Prostate gland (tissue), 2 donors: ENCODE data around the gene ENGASE. TPM values are rescaled to one million over a fixed set of nuclear protein-coding genes. Genes with fewer than 3 reads are reported as not detected.

Source experiments
- DNase-seq: peaks from one replicate; pipeline ENCODE4 v3.0.0-alpha.2; 2019; ENCODE audit warnings: low spot score
- H3K27ac ChIP-seq, 2 donors: fragments of 200-600 bp; sonication (generic); 2 replicates each; pipeline ENCODE4 v1.5.1; 2017 to 2019
- H3K27me3 ChIP-seq: fragments of 200-600 bp; sonication (generic); replicated peaks from 2 replicates; pipeline ENCODE4 v1.5.1; 2019; ENCODE audit not compliant: insufficient read depth
- H3K36me3 ChIP-seq, 2 donors: fragments of 200-600 bp; sonication (generic); 1 replicate in 1 of 2; 2 replicates in 1 of 2; pipeline versions ENCODE4 v1.5.1 to v1.8.1; 2017 to 2019
- H3K4me1 ChIP-seq: fragments of 200-600 bp; sonication (generic); replicated peaks from 2 replicates; pipeline ENCODE4 v1.5.1; 2019
- H3K4me3 ChIP-seq, 2 donors: fragments of 200-600 bp; sonication (generic); 2 replicates each; pipeline ENCODE4 v1.5.1; 2017 to 2019
- H3K9me3 ChIP-seq: fragments of 200-600 bp; sonication (generic); 2 replicates; pipeline ENCODE4 v1.5.1; 2017
- POLR2A ChIP-seq: fragments of 450-650 bp; IDR thresholded peaks from one replicate; pipeline ENCODE4 v1.6.1; 2016; ENCODE audit warnings: antibody characterized with exemption, mild to moderate bottlenecking
- POLR2AphosphoS5 ChIP-seq: sonication (generic); formaldehyde crosslinking; IDR thresholded peaks from one replicate; pipeline ENCODE4 v1.6.1; 2017; ENCODE audit warnings: antibody characterized with exemption
- WGBS: methylation state at CpG from one replicate; pipeline ENCODE4 v1.1.5; 2018; 5-methylcytosine and 5-hydroxymethylcytosine counted together
- intact Hi-C: fragments of 100-400 bp; cut with DNase I; formaldehyde crosslinking; loops from one replicate; pipeline ENCODE4 v1.14.2; 2022
- total RNA-seq, 2 donors: library from RNA; depleted of rRNA; stranded (reverse); fragments of >200 nt; gene quantifications; one replicate each; pipeline ENCODE4 v1.1.0, GENCODE V29; 2016
- TF ChIP-seq, protein P1 (sequence below), 4 experiments: fragments of 200-600 bp in 2 of 4; fragments of 450-650 bp in 2 of 4; sonication (generic) in 2 of 4; IDR thresholded peaks; 1 replicate in 3 of 4; 2 replicates in 1 of 4; pipeline ENCODE4 v1.5.1; 2016 to 2019; ENCODE audit warnings: antibody characterized with exemption in 4 of 4, mild to moderate bottlenecking in 2 of 4, moderate library complexity in 2 of 4

ENGASE gene
- total RNA-seq, 2 donors from 2014 or later: 19.4 to 45.7 TPM

DNA sequence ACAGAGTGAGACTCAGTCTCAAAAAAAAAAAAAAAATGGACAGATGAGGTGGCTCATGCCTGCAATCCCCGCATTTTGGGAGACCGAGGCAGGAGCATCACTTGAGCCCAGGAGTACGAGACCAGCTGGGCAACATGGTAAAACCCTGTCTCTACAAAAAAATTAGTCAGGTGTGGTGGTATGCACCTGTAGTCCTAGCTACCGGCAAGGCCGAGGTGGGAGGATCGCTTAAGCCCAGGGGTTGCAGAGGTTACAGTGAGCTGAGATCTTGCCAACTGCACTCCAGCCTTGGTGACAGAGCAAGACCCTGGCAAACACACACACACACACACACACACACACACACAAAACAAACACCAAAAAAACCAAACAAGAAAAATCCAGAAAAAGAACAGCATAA is 7.7 kb upstream of the ENGASE start:
- WGBS: 83% methylated on average over 6 of the region's 6 CpGs
- TF ChIP-seq POLR2A: no peak
- TF ChIP-seq, protein P1, sequence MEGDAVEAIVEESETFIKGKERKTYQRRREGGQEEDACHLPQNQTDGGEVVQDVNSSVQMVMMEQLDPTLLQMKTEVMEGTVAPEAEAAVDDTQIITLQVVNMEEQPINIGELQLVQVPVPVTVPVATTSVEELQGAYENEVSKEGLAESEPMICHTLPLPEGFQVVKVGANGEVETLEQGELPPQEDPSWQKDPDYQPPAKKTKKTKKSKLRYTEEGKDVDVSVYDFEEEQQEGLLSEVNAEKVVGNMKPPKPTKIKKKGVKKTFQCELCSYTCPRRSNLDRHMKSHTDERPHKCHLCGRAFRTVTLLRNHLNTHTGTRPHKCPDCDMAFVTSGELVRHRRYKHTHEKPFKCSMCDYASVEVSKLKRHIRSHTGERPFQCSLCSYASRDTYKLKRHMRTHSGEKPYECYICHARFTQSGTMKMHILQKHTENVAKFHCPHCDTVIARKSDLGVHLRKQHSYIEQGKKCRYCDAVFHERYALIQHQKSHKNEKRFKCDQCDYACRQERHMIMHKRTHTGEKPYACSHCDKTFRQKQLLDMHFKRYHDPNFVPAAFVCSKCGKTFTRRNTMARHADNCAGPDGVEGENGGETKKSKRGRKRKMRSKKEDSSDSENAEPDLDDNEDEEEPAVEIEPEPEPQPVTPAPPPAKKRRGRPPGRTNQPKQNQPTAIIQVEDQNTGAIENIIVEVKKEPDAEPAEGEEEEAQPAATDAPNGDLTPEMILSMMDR (IDR thresholded peaks at IDR 0.05): no peak
- TF ChIP-seq POLR2AphosphoS5: no peak
- Histone ChIP-seq H3K4me3 (no peak overlapping the region), H3K36me3 (no peaks in the 10 kb centered on the region), H3K4me1 (no peaks in the 10 kb centered on the region), H3K27me3 (no peaks in the 10 kb centered on the region), H3K27ac (no peak overlapping the region), H3K9me3 (no peaks in the 10 kb centered on the region)
- DNase-seq: no peak
- intact Hi-C loops: no loop called here

DNA sequence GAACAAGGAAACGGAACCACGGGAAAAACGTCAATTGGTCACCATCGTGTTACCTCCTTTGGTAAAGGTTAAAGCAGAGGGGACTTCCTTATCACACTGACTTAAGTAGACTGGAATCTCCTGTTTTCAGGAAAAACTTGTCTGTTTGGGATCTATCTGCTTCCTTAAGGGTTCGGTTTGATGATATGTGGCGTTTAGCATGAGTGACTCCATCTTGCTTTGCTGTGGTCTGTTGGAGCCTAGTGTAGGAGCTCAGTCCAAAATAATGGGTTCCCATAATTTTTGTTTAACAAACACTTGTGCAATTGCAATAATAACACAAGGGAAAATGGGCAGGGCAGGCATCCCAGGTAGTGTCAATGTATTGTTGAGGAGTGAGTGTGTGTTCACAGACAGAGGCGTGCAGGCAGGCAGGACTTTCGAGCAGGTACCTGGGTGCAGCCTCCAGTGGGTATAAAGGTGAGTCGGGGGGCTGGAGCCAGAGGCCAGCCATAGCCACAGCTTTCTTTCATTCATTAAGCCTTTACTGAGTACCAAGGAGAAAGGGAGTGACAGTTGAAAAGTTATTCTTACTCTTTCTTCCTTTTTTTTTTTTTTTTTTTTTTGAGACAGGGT is 4.3 kb upstream of the ENGASE start:
- H3K9me3 ChIP-seq: no peaks in the 10 kb centered on the region

DNA sequence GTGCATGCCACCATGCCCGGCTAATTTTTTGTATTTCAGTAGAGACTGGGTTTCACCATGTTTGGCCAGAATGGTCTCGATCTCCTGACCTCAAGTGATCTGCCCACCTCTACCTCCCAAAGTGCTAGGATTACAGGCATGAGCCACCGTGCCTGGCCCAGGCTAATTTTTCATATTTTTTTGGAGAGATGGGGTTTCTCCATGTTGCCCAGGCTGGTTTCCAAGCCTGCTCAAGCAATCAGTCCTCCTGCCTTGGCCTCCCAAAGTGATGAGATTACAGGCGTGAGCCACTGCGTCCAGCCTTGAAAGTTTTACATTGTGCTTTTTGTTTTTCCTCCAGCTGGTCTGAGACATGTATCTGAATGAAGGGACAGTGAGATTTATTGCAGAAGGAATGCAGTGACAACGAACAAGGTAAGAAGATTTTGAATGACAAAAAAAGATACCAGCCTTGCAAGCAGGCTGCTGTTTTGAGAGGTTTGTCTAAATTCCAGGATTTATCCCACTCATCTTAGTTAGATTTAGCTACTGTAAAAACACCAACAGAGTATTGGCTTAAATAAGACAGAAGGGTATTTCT is 3.4 kb upstream of the ENGASE start:
- TF ChIP-seq, protein P1 (IDR thresholded peaks at IDR 0.05): no peak
- TF ChIP-seq POLR2AphosphoS5 (no peak), POLR2A (no peak)

More for the DNA sequence above, 4.3 kb upstream of the ENGASE start:
- intact Hi-C loops: no loop called here
- no peaks in the 10 kb centered on the region for H3K36me3 ChIP-seq
- no peak overlapping the region for H3K4me3 ChIP-seq
- TF ChIP-seq, protein P1 (IDR thresholded peaks at IDR 0.05): no peak
- 86% methylated on average over 9 of the region's 9 CpGs for WGBS
- no peak overlapping the region for H3K27ac ChIP-seq
- H3K27me3 ChIP-seq: no peaks in the 10 kb centered on the region
- peaks cover 8% of the 10 kb centered on the region for H3K4me1 ChIP-seq
- no peak for DNase-seq

DNA sequence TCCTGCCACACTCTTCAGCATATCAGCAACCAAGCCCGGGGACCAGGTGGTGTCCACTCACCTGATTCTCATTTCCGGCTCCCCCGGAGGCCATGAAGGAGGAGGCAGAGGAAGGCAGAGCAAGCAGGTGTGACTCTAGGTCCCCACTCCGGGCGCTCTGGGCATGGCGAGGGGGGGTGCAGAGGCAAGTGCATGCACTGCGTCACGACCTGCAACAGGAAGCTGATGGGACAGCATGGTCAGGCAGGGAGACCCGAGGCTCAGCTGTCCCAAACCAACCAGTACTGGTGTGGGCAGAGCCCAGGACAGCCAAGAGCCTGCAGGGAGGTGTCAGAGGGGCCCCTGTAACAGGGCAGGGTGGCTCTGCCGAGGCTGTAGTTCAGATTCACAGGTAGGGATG is 2.1 kb upstream of the ENGASE start:
- Histone ChIP-seq H3K9me3 (no peaks in the 10 kb centered on the region), H3K36me3 (no peaks in the 10 kb centered on the region), H3K4me3 (no peak overlapping the region), H3K27me3 (no peaks in the 10 kb centered on the region), H3K27ac (no peak overlapping the region), H3K4me1 (peaks cover 9% of the 10 kb centered on the region)
- WGBS: 85% methylated on average over 10 of the region's 10 CpGs
- intact Hi-C loops: no loop called here
- no peak for TF ChIP-seq POLR2A
- TF ChIP-seq, protein P1 (IDR thresholded peaks at IDR 0.05): no peak
- TF ChIP-seq POLR2AphosphoS5: no peak
- DNase-seq: no peak

More for the DNA sequence above, 3.4 kb upstream of the ENGASE start:
- Histone ChIP-seq H3K27ac (no peak overlapping the region), H3K4me1 (peaks cover 9% of the 10 kb centered on the region), H3K27me3 (no peaks in the 10 kb centered on the region), H3K36me3 (no peaks in the 10 kb centered on the region), H3K9me3 (no peaks in the 10 kb centered on the region), H3K4me3 (no peak overlapping the region)
- no peak for DNase-seq
- 85% methylated on average over 6 of the region's 6 CpGs for WGBS
- intact Hi-C loops: no loop called here
